Spinal cord (tissue), 10 donors: ENCODE data around the gene S100P. TPM values are rescaled to one million over a fixed set of nuclear protein-coding genes. Genes with fewer than 3 reads are reported as not detected.

Experiments
- DNase-seq, 6 donors: peaks; one replicate each; pipeline versions ENCODE4 v3.0.0 to v3.0.0-alpha.2; 2013 to 2015; ENCODE audit warnings: low spot score in 6 of 6, low read depth in 4 of 6
- H3K27ac ChIP-seq: one replicate; pipeline ENCODE4 v1.5.1; 2013; ENCODE audit warnings: low read depth, low read length, control low read depth
- H3K27me3 ChIP-seq: one replicate; pipeline ENCODE4 v1.6.1; 2013; ENCODE audit warnings: low read length; ENCODE audit not compliant: control insufficient read depth, insufficient read depth
- H3K36me3 ChIP-seq: one replicate; pipeline ENCODE4 v1.6.1; 2013; ENCODE audit warnings: low read length; ENCODE audit not compliant: control insufficient read depth, insufficient read depth
- H3K4me1 ChIP-seq: one replicate; pipeline ENCODE4 v1.6.1; 2013; ENCODE audit warnings: low read length; ENCODE audit not compliant: control insufficient read depth, insufficient read depth
- H3K4me3 ChIP-seq: one replicate; pipeline ENCODE4 v1.5.1; 2013; ENCODE audit warnings: low read depth, low read length, control low read depth
- H3K9me3 ChIP-seq: one replicate; pipeline ENCODE4 v1.6.1; 2013; ENCODE audit warnings: low read length; ENCODE audit not compliant: control insufficient read depth, insufficient read depth
- WGBS: methylation state at CpG from one replicate; pipeline ENCODE4 v1.1.5; 2013; ENCODE audit warnings: missing lambda C conversion rate; ENCODE audit not compliant: insufficient coverage; 5-methylcytosine and 5-hydroxymethylcytosine counted together
- polyA plus RNA-seq, 2 donors: library from polyadenylated mRNA; unstranded; fragments of 120-200 nt; gene quantifications; one replicate each; pipeline ENCODE4 v1.2.1, GENCODE V29; 2013; ENCODE audit not compliant: insufficient read length in 2 of 2
- total RNA-seq, 2 donors: library from RNA; depleted of rRNA in 1 of 2; stranded (reverse); fragments of 120-200 nt in 1 of 2; fragments of >200 nt in 1 of 2; gene quantifications; one replicate each; pipeline versions ENCODE4 v1.2.3 to v1.2.4, GENCODE V29; 2013 to 2014
- donor health status: healthy.

S100P gene
- total and polyA plus RNA-seq, 4 donors = 0.60 to 6.9 (median 3.0) TPM

DNA sequence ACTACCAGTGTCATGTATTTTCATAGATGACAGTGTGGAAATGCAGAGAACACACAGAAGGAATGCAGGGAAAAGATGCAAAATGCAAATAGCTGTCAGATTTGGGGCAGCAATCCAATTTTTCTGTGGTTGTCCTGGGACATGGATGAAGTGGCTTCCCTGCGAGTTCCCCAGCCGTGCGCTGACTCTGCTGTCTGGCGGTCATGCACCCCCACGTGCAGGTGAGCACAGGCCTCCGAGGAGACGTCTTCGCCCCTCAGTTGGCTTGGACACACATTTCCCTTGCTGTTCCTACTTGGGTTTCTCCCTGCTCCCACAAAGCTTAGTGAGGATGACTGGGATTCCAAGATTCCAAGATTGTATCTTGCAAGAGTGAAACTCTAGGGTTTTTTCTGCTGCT lies 46.7 kb downstream of the S100P start:
- H3K27ac ChIP-seq = no peak overlapping the region
- WGBS = 87% methylated on average over 6 of the region's 8 CpGs
- no peak for DNase-seq

DNA sequence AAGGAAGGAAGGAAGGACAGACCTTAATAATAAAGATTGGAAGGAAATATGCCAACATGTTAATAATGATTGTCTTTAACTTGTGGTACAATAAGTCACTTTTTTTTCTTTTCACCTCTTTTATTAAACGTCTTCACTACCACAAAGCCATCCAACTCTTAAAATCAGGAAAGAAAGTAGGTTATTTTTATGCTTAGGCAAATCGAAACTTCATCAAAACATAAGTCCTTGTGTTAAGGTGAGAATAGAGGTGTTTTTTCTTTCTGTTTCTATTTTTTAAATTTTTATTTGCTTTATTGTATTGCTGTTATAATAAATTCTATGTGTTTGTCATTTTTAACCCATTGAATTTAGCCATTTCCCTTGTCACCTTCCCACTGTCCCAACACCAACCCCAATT lies 48.8 kb downstream of the S100P start:
- DNase-seq = no peak
- Histone ChIP-seq H3K4me3 (no peak overlapping the region), H3K36me3 (no peaks in the 10 kb centered on the region), H3K9me3 (no peaks in the 10 kb centered on the region), H3K27ac (no peak overlapping the region), H3K4me1 (peaks cover 10% of the 10 kb centered on the region), H3K27me3 (no peaks in the 10 kb centered on the region)
- WGBS = no CpG with 5 or more reads among the region's 2 CpGs

More for the DNA sequence above, 46.7 kb downstream of the S100P start:
- no peaks in the 10 kb centered on the region for H3K36me3 ChIP-seq
- H3K9me3 ChIP-seq = no peaks in the 10 kb centered on the region
- H3K4me1 ChIP-seq = no peaks in the 10 kb centered on the region
- H3K4me3 ChIP-seq = no peak overlapping the region
- no peaks in the 10 kb centered on the region for H3K27me3 ChIP-seq

DNA sequence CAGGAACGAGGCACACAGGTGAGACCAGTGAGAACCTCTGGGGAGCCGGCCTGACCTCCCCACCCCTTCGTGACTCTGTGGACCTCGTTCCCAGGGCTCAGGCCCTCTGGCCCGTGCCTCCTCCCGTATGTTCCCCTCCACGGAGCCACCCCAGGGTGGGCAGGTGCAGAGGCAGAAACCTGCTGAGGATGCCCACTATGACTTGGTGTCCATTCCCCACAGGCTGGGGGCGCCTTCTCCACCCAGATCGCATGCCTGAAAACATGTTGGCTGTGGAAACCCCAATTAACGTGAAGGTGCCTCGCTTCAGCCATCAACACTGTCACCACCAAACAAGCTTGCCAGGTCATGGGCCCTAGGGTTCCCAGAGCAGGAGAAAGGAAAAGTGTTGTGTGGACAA lies 49.3 kb downstream of the S100P start:
- Histone ChIP-seq H3K9me3 (no peaks in the 10 kb centered on the region), H3K27me3 (no peaks in the 10 kb centered on the region), H3K36me3 (no peaks in the 10 kb centered on the region), H3K4me1 (peaks cover 13% of the 10 kb centered on the region), H3K4me3 (no peak overlapping the region), H3K27ac (no peak overlapping the region)
- no peak for DNase-seq
- WGBS = 75% methylated on average over 9 of the region's 11 CpGs

Other genes with a start within 250 kb of the S100P start
- gene PPP2R2C, start 221.3 kb upstream of the S100P start, total RNA-seq = 10 to 100 TPM; 17.2 to 70.7 TPM
- gene PPP2R2C, start 221.3 kb upstream of the S100P start, polyA plus RNA-seq = 100 to 1,000 TPM in 1 of 2 donors, 10 to 100 TPM in 1; 79.6 to 114 TPM
- 10 to 100 TPM in 1 of 2 donors, 1 to 10 TPM in 1; 9.2 to 15.0 TPM for gene MAN2B2, start 118.7 kb upstream of the S100P start, total RNA-seq
- gene MAN2B2, start 118.7 kb upstream of the S100P start, polyA plus RNA-seq = 10 to 100 TPM; 20.6 to 22.4 TPM
- gene MRFAP1, start 53.2 kb upstream of the S100P start, total RNA-seq = 100 to 1,000 TPM; 103 to 128 TPM
- 100 to 1,000 TPM; 505 to 616 TPM for gene MRFAP1, start 53.2 kb upstream of the S100P start, polyA plus RNA-seq
- gene MRFAP1L1, start 16.0 kb downstream of the S100P start, total RNA-seq = 100 to 1,000 TPM in 1 of 2 donors, 10 to 100 TPM in 1; 78.8 to 111 TPM
- 100 to 1,000 TPM; 146 to 163 TPM for gene MRFAP1L1, start 16.0 kb downstream of the S100P start, polyA plus RNA-seq
- 10 to 100 TPM in 1 of 2 donors, 1 to 10 TPM in 1; 6.5 to 11.4 TPM for gene BLOC1S4, start 22.3 kb downstream of the S100P start, total RNA-seq
- 10 to 100 TPM; 12.5 to 14.1 TPM for gene BLOC1S4, start 22.3 kb downstream of the S100P start, polyA plus RNA-seq
- gene KIAA0232, start 88.8 kb downstream of the S100P start, total RNA-seq = 10 to 100 TPM; 34.8 to 59.9 TPM
- 10 to 100 TPM; 39.0 to 52.3 TPM for gene KIAA0232, start 88.8 kb downstream of the S100P start, polyA plus RNA-seq
- gene TBC1D14, start 215.9 kb downstream of the S100P start, total RNA-seq = 100 to 1,000 TPM in 1 of 2 donors, 10 to 100 TPM in 1; 73.7 to 104 TPM
- gene TBC1D14, start 215.9 kb downstream of the S100P start, polyA plus RNA-seq = 100 to 1,000 TPM in 1 of 2 donors, 10 to 100 TPM in 1; 99.5 to 104 TPM